HG03565 (cell line): ENCODE measurements around the gene PTPN2.
"Not testable (repeated sequence)": the region's sequence is repeated elsewhere in the genome, so short reads cannot be mapped to it uniquely, and the experiment has no call there.

Experiments used
- ATAC-seq: cut with Tn5 transposase; IDR thresholded peaks from one replicate; pipeline ENCODE4 v1.9.1; 2021; ENCODE audit warnings: mild to moderate bottlenecking, moderate library complexity; ENCODE audit not compliant: unreplicated experiment

Gene PTPN2

DNA sequence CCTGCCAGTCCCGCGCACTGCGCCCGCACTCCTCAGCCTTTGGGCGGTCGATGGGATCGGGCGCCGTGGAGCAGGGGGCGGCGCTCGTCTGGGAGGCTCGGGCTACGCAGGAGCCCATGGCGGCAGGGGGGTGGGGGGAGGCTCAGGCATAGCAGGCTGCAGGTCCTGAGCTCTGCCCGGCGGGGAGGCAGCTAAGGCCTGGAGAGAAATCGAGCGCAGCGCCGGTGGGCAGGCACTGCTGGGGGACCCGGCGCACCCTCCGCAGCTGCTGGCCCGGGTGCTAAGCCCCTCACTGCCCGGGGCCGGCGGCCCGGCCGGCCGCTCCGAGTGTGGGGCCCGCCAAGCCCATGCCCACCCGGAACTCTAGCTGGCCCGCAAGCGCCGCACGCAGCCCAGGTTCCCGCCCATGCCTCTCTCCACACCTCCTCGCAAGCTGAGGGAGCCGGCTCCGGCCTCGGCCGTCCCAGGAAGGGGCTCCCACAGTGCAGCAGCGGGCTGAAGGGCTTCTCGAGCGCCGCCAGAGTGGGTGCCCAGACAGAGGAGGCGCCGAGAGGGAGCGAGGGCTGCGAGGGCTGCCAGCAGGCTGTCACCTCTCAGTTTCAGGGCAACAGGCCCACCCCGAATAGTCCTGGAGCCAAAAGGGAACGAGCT lies 107.1 kb downstream of the PTPN2 start:
- ATAC-seq = no peak

DNA sequence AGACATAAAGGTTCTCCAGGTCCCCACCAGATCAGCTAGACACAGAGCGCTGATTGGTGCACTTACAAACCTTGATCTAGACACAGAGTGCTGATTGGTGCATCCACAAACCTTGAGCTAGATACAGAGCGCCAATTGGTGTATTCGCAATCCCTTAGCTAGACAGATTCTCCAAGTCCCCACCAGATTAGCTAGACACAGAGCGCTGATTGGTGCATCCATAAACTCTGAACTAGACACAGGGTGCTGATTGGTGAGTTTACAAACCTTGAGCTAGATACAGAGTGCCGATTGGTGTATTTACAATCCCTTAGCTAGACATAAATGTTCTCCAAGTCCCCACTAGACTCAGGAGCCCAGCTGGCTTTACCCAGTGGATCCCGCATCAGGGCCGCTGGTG lies 107.6 kb downstream of the PTPN2 start:
- not testable (repeated sequence) for ATAC-seq

DNA sequence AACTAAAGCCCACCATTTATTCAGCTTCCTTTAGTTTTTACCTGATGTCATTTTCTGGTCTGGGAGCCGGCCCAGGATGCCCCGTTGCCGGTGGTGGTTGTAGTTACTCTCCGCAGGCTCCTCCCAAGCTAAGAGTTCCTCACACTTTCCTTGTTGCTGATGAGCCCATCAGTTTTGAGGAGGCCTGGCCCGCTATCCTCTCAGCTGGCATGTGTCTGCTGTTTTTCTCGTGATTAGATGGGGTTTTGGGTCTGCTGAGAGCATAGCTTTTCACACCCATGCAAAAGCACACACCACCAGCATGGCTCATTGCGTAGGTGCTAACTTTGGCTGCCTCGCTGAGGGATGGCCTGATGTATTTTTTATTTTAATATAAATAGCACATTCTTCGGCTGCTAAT lies 109.1 kb downstream of the PTPN2 start:
- ATAC-seq = no peak

DNA sequence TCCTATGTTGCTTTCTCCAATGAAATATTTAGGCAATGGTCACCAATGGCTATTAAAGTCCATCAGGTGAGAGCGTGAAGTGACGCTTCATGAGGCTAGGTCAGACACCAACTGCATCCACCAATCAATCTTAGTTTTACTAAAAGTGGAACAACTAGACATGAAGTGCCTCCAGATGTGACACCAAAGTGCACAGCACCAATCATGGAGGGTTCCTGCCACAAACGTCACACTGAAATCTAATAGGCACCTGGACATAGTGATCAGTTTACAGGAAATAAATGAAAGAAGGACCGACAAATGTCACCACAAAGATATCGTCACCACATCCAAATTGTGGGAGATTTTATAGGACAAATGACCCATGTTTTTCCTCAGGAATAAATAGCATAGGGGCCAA lies 110.7 kb downstream of the PTPN2 start:
- ATAC-seq = no peak

DNA sequence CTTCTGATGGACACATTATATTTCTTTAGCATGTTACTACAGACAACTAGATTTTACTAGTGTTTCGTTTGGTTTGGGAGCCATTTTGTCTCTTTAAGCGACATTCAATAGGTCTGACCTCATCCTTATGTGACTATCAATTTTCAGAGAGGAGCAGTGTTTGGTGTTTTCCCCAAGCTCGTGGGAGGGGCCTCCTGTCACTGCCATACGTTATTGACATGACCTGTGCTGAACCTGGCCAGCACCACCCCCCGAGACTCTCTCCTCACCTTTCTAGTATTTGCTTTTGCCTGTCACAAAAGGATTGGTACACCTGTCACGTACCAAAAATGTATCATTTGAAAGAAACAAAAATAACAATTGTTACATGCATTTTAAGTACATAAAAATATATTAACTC lies 111.9 kb downstream of the PTPN2 start:
- no peak for ATAC-seq

DNA sequence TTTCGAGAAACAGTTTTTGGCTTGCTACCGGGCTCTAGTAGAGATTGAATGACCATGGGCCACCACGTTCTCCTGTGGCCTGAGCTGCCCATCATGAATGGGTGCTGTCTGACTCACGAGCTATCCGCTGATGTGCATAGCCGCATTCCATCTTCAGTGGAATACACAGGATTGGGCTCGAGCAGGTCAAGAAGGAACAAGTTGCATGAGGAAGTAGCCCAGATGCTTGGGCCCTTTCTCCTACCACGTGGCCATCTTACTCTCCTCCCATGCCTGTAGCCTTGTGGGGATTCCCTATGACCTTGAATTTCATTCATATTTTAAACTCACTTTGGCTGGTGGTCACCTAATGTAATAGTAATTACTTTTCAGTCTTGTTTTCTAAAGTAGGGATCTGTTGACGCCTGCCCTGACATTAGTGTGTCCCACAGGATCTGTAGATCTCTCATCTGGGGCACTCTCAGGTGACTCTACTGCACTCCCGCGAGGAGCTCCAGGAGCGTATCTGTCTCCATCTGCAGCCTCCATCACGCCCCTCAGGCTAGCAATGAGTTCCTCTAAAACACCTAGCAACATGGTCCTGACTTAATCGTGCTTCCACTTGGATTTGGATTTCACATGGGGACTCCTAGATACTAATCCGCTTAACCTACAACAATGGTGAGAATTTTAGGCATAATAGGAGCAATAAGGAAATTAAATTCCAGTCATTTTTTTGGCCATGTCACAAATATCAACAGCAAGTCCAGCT lies 113.4 kb downstream of the PTPN2 start:
- no peak for ATAC-seq

DNA sequence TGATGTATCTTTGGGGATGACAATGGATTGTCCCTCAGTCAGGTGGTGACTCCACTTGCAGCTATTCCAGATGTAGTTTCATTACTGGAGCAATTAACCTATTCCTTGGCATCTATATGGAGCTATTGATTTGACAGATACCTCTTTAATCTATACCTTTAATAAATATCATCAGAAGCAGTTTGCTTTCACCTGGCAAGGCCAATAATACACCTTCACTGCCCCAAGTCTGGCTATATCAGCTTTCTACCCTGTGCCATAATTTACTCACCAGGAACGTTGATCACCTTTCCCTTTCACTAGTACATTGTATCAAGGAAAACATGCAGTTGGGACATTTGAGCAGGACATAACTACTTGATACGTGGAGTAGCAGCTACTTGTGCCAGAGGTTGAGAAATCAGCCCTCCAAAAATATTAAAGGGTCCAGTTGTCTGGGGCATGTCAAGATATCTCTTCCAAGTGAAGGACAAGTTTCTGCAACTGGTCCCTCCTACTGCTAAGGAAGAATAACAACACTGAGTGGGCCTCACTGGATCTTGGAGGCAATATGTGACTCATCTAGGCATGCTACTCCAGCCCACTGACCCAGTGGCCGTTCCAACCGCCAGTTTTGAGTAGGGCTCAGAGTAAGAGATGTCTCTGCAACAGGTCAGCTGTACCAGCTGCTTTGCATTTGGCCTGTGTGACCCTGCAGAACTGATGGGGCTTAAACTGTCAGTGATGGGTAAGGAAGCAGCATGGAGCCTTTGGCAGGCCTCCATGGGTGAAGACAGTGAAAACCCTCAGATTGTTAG lies 114.2 kb downstream of the PTPN2 start:
- no peak for ATAC-seq

DNA sequence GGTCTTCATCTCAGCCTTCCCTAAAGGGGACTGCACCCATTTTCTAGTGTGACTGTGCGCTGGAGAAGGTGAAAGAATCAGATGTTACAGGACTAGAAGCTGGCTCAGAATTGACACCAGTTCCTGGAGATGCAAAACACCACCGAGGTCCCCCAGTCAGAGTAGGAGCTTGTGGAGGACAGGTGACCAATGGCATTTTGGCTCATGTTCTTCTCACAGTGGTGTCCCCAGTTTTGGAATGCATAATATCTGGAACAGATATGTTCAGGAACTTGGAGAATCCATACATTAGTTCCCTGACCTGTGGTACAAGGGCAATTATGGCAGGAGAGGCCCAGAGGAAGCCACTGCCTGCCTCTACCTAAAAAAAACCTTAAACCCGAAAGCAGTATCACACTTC lies 114.9 kb downstream of the PTPN2 start:
- ATAC-seq = no peak

DNA sequence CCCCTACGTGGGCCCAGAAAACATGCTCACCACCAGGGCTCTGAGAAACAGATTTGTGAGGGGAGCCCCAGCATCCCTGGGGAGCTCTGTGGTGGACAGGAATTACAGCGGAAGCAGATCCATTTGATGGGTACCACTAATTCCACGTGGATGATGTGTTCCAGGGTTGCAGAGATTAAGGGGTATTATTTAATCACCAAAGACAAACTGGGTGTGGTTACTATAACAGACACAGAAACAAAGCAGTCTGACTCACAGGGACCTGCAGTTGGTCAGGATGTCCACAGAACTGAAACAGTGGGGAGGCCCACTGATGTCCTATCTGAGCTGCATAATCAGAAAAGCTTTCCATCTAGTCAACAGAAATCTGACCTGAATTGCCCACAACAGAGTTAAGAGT lies 115.4 kb downstream of the PTPN2 start:
- no peak for ATAC-seq

DNA sequence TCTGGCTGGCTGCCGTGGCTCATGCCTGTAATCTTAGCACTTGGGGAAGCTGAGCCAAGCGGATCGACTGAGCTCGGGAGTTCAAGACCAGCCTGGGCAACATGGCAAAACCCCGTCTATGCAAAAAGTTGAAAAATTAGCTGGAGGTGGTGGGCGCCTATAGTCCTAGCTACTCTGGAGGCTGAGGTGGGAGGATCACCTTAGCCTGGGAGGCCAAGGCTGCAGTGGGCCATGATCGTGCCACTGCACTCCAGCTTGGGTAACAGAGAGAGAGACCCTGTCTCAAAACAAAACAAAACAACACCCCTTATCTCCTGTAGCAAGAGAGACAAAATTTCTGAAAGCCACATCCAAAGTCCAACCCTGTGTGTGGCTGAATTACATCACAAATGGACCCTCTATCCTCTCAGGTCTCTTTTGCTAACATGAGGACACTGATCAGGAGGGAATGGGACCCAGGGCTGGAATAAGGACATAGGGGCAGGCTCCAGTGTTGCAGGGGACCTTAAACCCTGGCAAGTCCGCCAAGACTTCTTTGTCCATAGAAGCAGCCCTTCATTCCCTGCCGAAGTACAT lies 116.4 kb downstream of the PTPN2 start:
- no peak for ATAC-seq

DNA sequence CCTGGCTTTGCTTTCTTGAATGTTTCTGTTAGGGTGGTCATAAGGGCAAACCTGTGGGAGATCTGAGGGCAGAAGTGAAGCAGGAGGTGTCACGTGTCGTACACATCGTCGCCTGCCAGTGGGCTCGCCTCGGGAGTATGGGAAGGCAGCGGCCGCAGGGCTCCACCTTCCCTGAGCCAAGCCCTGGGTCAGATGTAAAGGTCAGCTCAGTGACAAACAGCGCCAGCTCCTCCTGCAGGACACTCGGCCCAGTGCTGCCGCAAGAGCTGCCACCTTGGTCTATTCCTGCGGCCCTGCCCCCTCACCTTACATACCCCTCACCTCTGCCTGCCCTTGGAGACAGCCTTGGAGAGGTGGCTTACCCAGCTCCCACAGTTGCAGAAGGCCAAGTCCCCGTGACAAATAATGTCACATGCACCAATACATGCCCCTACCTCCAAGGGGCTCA lies 117.0 kb downstream of the PTPN2 start:
- no peak for ATAC-seq

DNA sequence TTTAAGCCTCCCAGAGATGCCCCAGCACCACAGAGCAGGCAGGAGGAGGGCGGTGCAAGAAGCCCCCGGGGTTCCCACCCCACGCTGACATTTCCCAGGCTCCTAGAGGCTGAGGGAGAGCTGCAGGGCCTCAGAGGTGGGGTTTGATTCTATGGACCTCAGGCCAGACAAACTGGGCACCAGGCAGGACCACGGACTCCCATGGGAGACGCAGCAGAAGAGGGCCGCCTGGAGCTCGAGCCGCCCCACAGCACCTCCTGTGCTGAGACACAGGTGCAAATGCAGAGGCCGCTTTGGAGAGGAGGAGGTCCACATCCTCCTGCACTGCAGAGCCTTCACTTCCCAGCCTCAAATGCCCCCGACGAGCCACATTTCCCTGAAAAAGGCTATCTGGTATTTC lies 118.5 kb downstream of the PTPN2 start:
- no peak for ATAC-seq

DNA sequence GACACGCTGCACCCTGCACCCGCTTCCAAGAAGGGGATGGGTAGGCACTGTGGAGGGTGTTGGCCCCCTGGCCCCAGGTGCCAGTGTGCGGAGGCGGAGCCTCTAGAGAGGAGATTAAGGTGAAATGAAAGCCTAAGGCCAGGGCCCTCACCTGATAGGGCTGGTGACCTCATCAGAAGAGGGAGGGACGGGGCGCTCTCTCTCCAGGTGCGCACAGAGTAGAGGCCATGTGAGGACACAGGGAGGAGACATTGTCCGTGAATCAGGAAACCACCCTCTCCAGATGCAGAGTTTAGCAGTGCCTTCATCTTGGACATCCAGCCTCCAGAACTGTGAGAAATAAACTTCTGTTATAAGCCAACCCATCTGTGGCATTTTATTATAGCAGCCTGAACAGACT lies 118.9 kb downstream of the PTPN2 start:
- no peak for ATAC-seq

DNA sequence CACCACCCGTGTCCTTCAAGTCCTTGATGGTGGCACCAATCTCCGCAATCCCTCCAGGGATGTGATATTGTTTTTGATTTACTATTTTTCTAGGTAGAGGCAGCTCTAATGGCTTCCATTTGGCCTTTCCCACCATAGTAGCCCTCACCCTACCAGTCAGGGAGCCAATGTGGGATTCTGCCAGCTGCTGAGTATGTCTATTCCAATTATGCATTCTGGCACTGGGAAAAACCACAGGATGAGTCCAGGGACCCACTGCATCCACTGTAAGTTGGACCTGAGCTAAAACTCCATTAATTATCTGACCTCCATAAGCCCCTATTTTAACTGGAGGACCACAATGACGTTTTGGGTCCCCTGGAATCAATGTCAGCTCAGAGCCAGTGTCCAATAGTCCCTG lies 125.5 kb downstream of the PTPN2 start:
- ATAC-seq = not testable (repeated sequence)

DNA sequence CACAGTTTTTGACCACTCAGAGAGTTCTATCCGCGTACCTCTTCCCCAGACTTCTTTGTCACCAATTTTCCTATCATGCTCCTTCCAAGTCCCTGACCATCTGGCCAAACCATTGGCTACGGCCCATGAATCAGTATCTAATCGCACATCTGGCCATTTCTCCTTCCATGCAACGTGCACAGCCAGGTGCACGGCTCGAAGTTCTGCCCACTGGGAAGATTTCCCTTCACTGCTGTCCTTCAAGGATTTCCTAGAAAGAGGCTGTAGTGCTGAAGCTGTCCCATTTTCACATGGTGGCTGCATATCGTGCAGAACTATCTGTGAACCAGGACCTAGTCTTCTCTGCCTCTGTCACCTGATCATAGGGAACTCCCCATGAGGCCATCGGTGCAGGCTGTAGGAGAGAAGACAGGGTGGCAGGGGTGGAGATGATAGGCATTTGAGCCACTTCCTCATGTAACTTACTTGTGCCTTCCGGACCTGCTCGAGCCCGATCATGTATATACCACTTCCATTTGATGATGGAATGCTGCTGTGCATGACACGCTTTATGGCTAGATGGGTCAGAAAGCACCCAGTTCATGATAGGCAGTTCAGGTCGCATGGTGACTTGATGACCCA lies 127.3 kb downstream of the PTPN2 start:
- not testable (repeated sequence) for ATAC-seq

DNA sequence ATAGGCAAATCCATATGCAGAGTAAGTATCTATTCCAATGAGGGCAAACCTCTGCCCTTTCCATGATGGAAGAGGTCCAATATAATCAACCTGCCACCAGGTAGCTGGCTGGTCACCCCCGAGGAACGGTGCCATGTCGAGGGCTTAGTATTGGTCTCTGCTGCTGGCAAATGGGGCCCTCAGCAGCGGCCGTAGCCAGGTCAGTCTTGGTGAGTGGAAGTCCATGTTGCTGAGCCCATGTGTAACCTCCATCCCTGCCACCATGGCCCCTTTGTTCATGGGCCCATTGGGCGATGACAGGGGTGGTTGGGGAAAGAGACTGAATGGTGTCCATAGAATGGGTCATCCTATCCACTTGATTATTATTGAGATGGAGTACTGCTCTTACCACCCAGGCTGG lies 128.4 kb downstream of the PTPN2 start:
- not testable (repeated sequence) for ATAC-seq

DNA sequence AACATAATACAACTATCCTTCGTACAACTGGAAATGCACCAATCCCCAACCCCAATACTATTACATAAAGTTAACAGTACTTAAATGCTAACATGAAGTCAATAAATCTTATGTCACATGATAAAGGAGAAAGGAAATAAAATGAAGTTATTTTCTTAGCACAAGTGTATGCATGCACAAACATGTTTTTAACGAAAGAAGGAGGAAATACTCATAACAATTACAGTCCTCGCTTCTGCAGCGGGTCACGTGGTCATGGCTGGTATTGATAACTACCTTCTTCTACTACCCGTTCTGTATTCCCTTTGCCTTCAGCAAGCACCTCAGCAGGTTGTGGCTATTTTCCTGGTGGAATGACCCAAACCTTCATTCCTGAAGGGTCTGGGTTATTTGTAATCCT lies 129.5 kb downstream of the PTPN2 start:
- no peak for ATAC-seq

DNA sequence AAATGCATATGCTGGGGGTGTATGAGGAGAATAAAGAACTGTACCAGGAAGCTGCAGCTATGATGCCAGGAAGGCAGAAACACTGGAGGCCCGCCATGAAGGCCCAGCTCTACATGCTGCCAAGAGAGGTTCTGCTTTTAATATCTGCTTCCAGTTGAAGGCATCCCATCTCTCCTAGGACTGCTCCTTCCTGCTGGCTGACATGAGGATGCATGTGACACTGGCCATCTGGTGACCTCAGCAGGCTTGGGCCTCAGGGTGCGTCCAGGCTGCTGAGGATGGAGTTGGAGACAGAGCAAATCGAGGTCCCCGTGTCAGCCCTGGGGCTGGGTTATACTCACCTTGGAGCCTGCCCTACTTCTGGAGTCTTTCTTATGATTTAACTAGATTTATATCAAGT lies 132.1 kb downstream of the PTPN2 start:
- no peak for ATAC-seq

DNA sequence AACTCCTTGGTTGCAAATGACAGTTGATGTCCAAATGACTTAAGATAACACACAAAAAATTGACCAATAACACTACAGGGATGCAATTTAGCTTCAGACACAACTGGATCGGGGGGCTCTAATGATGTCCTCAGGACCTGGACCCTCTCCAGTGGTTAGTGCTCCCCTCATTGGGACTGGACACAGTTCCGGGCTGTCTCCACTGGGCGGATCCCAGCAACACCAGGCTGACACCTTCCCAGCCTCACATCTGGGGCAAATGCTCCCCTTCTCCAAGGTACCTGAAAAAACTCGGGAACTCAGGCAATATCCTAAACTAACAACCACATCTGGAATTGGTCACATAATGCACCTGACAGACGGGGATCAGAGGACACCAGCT lies 132.5 kb downstream of the PTPN2 start:
- ATAC-seq = no peak

DNA sequence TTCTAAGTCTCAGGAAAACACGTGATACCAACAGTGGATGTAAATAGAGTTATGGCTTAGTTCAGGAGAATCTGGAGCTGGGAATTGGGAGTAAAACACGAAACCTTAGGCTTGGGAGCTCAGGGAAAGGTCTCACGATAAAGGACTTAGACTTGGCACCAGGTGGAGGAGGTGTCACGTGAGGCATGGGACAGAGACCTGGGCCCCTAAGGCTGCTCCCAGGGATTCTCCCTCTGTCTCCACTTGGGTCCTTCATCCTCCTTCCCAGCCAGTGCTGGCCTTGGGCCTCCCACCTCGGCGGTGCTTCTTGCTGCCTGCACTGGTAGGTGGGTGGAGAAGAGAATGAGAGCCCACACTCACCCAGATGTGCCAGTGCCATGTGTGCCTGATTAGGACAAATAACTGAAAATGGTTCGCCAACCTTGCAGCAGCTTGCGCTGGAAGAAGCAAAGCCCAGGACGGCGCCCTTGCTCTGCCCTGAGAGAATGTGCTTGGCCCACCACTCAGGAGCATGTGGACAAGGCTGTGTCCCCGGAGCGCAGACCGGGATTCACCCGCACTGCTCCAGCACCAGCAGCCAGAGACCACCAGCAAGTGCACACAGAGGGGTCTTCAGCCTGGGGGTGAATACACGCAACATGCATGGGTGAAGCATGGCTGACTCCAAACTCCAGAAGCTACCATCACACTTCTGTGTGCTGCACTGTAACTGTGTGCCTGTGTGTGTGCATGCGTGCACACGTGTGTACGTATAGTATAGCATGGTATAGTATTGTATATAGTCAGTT lies 133.1 kb downstream of the PTPN2 start:
- no peak for ATAC-seq
